Epithelial cell of proximal tubule (primary cell): ENCODE measurements around the gene SLC48A1. TPM values are rescaled to one million over a fixed set of nuclear protein-coding genes. Genes with fewer than 3 reads are reported as not detected.

Experiments
- DNase-seq: peaks from one replicate; pipeline ENCODE4 v3.0.0-alpha.2; 2011; ENCODE audit warnings: low read depth
- H3K4me3 ChIP-seq: 2 replicates; pipeline ENCODE4 v1.5.1; 2011; ENCODE audit warnings: low read depth, mild to moderate bottlenecking, low read length
- CTCF ChIP-seq: conservative IDR thresholded peaks from 2 replicates; pipeline ENCODE4 v1.5.1; 2012; ENCODE audit warnings: low read depth, mild to moderate bottlenecking, low read length
- total RNA-seq: library from RNA; depleted of rRNA; stranded (reverse); fragments of >200 nt; gene quantifications from 2 replicates; pipeline ENCODE4 v1.2.3, GENCODE V29; 2015

Gene SLC48A1
- total RNA-seq, 1 donor from 2014 or later: 51.8 TPM

DNA sequence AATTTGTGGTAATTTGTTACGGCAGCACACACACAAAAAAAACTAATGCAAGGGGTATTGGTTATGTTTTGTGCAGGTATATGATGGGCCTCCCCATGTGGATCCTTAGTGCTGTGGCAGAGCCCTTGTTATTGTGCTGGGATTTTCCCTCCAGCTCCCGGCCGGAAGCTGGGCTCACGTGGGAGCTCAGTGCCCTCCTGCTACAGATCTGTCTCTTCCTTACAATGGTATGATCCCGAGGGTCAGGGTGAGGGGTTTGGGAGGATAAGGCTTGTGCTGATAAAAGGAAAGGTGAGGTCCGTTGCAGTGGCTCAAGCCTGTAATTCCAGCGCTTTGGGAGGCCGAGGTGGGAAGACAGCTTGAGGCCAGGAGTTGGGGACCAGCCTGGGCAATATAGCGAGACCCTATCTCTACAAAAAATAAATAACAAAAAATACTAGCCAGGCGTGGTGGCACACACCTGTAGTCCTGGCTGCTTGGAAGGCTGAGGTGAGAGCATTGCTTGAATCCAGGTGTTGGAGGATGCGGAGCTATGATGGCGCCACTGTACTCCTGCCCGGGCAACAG, 861 bp upstream of the SLC48A1 start:
- DNase-seq: no peak
- TF ChIP-seq CTCF: no peak
- H3K4me3 ChIP-seq: peak overlapping the region; percentile 85

DNA sequence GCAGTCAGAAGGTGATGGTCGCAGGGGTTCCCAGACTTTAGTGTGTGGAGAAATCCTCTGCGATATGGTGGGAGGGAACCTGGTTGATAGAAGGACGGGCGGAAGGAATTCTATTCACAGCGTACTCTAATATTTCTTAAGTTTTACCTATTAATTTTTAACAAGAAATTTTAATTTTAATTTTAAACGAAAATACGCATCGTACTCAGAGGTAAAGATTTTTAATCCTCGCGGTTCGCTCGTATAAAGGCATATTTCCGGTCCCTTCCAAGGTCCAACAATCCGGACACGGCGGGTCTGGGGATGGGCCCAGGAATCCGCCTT, 338 bp upstream of the SLC48A1 start:
- TF ChIP-seq CTCF: no peak
- no peak for DNase-seq
- H3K4me3 ChIP-seq: peak overlapping the region; percentile 85

DNA sequence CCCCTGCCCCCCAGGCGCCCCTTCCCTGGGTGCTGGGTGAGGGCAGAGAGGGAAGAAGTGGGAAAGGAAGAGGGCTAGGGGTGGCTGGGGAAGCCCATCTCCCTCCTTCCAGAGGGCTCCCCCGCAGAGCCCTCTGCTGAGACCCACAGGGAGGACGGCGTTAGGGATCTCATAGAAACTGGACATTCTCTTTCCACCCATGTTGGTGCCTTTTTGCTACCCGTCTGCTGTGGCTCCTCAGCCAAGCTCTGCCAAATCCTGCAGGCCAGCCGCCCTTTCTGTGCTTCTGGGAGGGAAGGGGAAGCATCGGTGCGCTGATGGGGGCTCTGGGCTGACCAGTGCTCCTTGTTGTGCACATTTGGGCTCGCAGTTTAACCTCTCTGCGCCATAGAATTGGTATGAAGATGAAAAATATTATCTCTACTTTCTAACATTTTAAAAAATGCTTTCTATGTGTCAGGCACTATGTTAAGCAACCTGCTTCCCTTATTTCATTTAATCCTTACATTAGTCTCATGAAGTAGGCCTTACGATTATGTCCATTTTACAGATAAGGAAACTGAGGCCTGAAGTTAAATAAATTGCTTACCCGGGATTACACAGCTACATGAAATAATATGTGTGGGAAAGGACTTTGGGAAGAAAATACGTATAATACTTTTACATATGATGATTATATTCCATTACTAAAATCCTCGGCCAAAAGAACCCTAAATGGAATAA, 981 bp downstream of the SLC48A1 start:
- TF ChIP-seq CTCF: no peak
- H3K4me3 ChIP-seq: peak overlapping the region; percentile 85
- no peak for DNase-seq

DNA sequence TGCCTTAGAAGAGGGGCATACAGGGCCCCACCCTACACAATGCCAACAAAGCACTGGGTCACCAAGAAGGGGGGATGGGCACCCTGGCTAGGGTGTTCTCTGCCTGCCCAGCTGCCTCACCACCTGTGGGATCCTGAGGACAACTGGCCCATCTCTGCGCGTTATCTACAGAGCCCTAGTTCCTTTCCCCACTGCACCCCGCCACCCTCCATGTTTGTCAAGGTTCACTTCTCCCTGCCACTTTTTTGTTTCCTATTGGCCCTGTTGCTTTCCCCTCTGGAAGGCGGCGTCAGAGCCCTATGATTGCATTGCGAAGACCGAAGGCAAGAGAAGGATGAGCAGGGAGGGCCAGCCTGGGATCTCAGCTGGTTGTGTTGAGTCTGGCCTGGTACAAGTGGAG, 1.6 kb downstream of the SLC48A1 start:
- H3K4me3 ChIP-seq: peak overlapping the region; percentile 85
- DNase-seq: no peak
- no peak for TF ChIP-seq CTCF

DNA sequence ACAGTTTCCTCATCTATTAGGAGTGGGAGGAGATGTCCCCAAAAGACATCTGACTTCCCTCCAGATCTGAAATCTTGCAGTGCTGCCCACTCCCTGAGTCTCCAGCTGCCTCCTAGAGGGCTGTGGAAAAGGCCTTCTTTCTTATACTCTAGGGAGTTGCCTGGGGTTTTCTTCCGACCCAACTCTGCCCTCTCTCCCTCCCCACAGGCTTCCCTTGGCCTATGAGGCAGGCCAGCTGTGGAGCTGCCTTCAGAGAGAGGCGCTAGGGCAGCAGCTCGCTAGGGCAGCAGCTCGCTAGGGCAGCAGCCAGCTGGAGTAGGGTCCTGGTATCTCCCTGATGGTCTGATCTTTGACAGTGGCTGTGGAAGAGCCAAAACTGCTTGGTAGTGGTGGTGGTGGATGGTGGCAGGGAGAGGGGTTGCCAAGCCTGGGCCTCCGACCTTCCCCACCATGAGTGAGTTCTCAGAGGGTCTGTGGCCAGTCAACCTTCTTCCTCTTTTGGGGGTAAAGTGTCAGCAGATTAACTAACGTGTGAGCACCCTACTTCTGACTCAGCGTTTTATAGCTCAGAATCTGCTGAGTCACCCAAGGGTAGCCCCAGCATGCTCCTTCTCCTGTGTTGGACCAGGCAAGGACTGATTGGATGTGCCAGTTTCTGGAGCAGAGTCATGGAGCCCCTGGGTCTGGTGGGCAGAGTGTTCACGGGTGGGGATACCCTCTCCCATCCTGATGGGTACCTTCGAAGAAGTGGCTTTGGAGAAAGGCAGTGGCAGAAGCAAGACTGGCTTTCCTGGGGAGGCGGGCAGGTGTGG, 2.3 kb downstream of the SLC48A1 start:
- no peak for DNase-seq
- H3K4me3 ChIP-seq: peak overlapping the region; percentile 85
- TF ChIP-seq CTCF: no peak

- no peak for TF ChIP-seq CTCF
- H3K4me3 ChIP-seq: no peak overlapping the region
- no peak for DNase-seq
These were observed 3.6 kb downstream of the SLC48A1 start for GRCh38 chr12:47776471-47777143.
